Thyroid gland (tissue), 4 donors: ENCODE measurements around the gene ACAD10.

Experiments
- CTCF ChIP-seq, 6 experiments: fragments of 200-600 bp in 3 of 6; fragments of 450-650 bp in 3 of 6; sonication (generic) in 3 of 6; IDR thresholded peaks; one replicate each; pipeline ENCODE4 v1.5.1; 2016 to 2019; ENCODE audit warnings: antibody characterized with exemption in 6 of 6, mild to moderate bottlenecking in 2 of 6, inconsistent platforms in 1 of 6, moderate library complexity in 1 of 6
- POLR2A ChIP-seq, 2 donors: fragments of 450-650 bp; IDR thresholded peaks; one replicate each; pipeline ENCODE4 v1.6.1; 2017; ENCODE audit warnings: antibody characterized with exemption in 2 of 2, mild to moderate bottlenecking in 2 of 2, moderate library complexity in 1 of 2

GRCh38 chr12:111749391-111749790, 63.5 kb downstream of the ACAD10 start:
- no peak for TF ChIP-seq CTCF (IDR thresholded peaks at IDR 0.05)
- no peak for TF ChIP-seq POLR2A (IDR thresholded peaks at IDR 0.05)
